HL-60/S4 treated with retinoic acid at 250 ng/mL for 4 days and 3 days (cell line): Measurements from ENCODE around the gene TOM1L2.

Experiments used
- in situ Hi-C: fragments of 300-500 bp; cut with MboI; formaldehyde crosslinking; loops from 2 replicates; pipeline ENCODE4 v1.7.0; 2022; ENCODE audit warnings: low sequenced_read_pairs

Gene TOM1L2

DNA sequence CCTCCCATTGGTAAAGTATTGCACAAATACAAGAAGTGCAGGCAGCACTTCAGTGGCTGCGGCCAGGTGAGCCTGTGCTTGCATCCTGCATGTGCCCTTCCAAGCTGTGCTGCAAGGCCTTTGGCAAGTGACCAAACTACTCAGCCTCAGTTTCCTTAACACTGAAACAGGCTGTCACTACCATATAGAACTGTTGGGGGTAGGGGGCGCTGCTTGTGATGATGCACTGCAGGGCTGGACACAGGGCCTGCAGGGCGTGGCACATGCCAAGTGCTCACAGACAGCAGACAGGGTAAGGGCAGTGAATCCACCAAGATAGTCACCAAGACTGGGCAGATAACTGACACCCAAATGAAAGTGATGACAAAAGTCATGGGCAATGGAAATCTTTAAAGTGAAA is 69.8 kb downstream of the TOM1L2 start:
- in situ Hi-C loops: no loop called here

DNA sequence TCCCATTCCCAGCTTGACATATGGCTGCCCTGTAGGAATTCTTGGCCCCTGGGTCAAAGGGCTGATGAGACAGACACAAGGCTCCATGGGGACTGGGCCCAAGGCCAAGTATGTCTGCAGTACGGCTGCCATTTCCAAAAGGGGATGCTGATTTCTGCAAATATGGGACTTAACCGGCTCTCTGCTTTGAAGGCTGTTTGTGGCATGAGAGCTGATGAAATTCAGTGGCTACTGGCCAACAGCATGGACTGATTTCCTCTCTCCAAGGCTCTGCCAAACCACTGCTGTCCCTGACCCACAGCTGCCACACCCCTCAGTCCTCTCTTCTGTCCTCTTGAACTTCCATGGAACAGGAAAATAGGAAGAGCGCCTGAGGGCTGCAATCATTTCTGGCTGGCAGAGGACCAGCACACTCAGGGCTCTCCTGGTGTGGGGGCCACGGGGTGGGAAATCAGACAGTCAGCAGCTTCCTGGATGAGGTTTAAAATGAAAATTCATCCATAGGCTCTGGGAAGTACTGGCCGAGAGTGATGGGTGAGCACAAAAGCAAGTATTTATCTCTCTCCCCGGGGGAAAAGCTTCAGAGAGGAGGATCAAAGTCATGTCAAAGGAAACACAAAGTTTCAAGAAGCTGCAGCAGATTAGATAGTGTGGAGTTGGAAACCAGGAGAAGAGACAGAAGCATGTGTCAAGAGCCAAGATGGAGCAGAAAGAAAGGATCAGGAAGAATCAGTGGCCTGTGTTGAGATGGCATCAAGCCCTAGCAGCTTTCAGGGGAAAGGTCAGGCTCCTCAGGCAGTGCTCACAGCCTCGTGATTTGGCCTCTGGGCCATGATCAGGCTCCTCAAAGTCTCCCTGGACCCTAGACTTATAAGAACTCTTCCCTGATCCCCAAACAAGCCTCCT is 71.3 kb downstream of the TOM1L2 start:
- in situ Hi-C loops: no loop called here

DNA sequence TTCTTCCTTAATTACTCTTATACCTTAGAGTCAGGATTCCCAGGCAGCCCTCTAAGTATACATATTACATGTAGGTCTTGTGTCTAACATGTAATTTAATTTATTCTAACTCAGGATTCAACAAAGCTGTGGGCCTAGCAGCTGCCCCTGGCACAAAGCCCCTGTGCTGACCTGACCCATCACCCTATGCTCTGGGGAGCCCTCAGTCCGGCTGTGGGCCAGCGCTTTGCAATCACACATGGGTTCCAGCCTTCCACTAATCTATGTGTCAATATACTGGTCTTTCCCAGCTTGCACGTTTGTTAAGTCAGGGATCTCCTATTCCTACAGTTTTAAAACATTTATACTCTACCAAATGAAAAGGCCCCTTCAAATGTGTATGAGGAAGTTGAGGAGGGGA is 72.7 kb downstream of the TOM1L2 start:
- in situ Hi-C loops: no loop called here

DNA sequence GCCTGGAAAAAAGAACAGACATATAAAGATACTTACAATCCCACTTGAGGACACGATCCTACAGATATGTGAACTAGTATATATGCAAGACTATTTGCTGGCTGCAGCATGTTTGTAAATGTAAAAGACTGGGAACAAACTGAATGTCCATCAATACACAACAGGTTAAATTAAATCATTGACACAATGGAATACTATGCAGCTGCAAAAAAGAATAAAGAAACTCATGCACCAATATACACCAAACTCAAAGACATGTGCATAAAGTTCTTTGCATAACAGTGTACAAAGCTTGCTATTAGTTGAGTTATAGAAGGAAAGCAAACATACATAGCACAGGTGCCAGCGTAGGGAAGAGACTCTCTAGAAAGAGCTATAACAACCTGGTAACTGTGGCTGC is 73.5 kb downstream of the TOM1L2 start:
- in situ Hi-C loops: no loop called here

DNA sequence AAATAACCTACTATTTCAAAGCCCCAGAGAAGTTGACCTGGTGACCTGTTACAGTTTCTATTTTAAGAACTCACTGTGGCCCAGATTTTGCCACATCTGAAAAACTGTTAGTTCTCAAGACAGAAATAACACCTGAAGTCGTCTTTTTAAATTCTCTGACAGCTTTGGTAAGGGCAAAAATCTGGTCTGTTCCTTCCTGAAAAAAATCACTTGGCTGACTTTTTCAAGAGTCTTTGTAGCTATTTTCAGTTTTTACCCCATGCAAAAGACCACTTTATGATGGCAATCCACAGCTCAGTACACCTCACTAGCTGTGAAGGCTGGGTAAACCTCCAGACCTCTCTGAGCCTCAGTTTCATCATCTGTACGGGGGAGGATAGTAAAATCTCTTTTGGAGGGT is 74.8 kb downstream of the TOM1L2 start:
- in situ Hi-C loops: no loop called here

DNA sequence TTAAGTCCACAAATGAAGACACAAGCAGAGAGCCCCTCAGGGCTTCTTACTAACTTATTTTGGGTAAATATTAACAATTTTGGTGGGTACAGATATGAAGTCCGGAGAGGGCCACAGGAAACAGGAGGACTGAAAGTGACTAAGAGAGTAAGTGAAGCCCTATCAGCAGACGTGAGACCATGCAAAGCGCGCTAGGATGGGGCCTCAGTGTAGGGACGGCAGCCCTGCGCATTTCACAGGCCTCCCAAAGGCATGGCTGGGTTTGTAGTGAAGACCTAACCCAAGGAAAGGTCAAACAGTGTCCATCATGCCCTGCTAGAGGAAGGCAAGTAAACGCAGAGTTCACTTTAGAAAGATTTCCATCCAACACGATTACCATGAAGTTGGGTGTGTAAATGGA is 75.5 kb downstream of the TOM1L2 start:
- in situ Hi-C loops: no loop called here

DNA sequence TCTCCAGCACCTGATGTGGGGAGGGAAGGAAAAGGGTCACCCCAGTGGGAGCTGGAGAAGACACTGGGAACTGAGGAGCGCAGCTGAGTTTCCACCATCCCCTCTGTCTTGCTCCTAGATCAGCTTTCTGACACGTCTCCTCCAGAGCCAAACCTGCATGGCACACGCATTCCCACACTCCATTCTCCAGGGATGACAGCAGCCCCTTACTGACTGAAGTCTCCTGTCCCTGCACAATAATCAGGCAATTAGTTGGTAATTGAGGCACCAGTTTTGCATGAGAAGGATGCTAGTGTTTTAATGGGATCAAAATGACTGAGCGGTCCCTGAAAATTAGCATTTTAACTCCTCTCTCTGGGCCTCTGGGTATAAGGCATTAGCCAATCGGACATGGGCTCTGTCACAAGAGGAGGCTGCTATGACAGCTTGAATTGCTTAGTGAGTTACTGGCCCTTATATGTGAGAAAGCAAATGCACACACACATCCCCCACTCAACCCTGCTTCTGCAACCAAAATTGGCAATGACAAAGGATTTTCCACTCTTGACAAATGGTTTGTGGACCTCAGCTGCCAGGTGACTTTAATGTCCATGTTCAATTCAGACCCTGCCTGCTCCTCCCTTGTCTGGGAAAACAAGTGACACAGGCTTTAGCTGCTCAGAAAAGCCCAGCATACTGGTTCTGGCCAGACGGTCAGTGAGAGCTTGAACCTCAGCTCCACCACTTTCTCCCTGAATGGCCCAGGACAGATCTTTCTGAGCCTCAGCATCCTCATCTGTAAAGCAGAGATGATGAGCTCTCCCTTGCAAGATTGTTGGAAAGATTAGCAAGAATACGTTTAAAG is 78.2 kb downstream of the TOM1L2 start:
- in situ Hi-C loops: no loop called here

DNA sequence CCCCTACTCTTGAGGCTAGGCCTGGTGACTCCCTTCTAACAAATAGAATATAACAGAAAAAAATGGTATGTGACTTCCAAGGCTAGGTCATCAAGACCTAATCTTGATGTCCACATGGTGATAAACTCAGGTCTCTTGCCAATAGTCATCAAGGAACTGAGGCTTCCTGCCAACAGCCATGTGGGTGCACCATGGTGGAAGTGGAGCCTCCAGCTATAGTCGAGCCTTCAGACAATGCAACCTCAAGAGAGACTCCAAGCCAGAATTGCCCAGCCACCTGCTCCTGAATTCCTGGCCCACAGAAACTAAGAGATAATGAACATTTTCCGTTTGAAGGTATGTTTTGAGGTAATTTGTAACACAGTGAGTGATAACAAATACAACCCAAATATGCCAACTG is 79.5 kb downstream of the TOM1L2 start:
- in situ Hi-C loops: no loop called here

DNA sequence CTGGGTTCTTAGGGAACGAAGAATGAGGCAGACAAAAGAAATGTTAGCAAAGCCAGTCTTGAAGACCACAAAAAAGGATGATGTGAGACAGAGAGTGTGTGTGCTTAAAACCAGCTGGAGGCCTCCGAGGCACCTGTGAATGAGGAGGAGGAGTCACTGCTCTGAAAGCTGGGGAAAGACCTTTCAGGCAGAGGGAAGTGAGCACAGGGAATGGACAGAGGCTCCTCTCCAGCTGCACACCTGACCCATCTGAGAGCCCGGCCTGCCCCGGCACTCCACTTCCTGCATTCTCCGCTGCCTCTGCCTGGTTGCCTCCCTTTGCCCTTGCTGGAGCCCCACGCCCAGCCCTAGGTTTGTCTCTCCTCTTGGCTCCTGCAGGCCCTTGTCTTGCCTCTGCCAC is 80.2 kb downstream of the TOM1L2 start:
- in situ Hi-C loops: no loop called here

DNA sequence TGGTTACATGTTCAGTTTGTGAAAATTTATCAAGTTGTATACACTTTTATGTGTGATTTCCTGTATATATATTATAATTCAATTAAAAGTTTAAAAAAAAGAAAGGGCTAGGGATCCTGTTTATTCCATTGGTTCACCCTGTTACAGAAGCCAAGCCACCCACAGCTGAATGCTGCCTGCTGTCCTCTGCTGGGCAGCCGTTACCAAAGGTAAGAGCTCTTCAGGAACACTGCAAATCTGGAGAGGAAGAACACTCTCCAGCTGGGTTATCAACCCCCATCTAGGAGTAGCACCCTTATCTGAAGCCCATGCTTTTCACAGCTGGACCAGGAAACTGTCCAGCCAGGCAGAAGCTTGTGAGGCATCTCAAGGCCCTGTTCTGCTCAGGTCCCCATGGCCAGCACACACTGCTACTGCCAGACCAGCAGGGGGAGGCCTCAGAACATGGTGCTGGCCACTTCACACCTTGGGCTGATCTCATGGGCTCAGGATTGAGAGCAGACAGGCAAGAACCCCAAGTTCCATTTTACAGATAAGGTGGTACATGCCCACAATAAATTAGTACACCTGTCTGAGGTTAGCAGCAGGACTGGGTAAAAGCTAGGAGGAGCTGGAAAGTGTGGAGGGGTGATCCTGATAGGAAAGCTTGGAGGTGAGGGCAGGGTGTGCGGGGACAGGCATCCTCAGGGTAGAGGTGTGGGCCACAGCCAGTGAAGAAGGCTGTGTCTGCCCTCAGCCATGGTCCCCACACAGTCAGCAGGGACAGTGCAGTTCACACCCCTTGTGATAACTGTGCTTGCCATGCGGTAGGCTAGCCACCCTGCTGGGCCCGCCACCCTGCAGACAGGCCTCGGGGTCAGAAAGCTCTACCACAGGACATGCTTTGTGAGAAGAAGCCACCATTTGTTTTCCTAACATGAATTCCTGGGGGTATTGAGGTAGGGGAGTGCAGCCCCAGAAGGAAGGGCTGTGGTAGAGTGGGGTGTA is 81.1 kb downstream of the TOM1L2 start:
- in situ Hi-C loops: no loop called here

DNA sequence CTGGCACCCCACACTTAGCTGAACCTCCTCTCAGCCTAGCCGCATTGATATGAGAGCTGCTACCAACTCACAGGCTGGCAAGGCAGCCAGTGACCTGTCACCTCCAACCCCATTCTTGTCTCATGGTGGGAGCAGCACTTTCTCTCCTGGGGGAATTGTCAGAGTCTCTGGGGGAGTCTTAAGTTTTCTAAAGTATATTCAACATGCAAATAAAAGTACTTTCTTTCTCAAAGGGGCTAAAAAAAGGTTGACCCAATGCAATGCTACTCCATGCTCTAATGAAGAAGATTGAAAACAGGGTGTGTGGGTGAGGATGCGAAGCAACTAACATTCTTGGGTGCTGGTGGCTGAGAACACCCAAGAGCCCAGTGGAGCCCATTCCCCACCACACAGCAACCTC is 82.3 kb downstream of the TOM1L2 start:
- in situ Hi-C loops: no loop called here

DNA sequence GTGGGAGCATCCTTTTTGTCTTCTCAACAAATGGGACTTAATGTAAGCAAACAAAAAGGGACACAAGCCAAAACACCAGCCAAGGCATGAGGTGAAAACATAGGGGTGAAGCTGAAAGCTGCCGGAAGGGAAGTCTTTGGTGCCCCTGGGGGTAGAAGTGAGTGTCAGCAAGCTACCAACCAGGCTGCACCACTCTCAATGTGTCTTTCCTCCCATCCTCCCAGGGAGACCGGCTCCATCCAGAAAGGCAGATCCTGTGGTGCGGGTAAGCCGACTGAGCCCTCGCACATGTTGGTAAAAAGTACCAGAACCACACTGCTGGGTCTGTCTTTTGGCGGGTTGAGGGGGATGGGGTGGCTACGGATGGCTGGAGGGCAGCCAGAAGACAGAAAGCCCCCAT is 83.4 kb downstream of the TOM1L2 start:
- in situ Hi-C loops: no loop called here

DNA sequence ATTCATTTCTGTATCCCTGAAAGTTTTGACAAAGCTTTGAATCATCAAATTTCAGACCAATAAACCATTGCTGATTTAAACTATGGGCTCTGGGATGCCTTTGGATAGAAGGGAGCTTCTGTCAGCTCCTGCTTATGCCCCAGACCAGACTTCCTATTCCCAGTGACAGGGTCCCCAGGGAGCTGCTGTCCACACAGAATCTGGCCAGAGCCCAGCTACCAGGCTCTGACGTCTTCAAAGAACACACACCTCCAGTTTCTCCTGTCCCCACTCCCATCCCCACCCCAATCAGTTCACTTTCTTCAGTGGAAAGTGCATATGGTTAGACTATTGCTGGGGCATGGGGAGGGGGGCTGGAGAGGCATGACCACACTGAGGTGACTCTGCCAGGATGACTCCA is 83.8 kb downstream of the TOM1L2 start:
- in situ Hi-C loops: no loop called here

DNA sequence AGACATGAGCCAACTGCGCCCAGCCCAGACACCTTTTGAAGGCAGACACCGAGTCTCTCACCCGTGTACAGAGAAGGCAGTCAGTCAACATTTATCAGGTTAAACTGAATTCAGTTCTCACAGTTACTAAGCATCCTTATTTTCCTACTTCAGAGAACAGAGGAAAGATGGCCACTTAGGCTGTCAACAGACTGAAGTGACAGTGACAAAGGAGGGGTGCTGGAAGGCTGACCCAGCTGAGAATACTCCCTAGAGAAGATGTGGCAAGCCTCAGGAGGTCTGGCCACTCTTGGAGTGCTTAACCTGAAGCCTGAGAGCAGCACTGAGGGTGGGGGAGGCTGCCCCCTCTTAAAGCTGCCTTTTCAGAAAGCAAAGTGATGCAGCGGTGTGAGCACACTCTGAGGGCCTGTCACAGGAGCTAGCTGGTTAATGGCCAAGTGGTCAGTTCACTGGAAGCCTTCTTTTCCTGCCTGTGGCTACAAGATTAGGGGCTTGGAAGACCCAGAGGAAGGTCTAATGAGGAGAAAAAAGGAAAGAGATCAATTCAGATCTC is 84.4 kb downstream of the TOM1L2 start:
- in situ Hi-C loops: no loop called here

DNA sequence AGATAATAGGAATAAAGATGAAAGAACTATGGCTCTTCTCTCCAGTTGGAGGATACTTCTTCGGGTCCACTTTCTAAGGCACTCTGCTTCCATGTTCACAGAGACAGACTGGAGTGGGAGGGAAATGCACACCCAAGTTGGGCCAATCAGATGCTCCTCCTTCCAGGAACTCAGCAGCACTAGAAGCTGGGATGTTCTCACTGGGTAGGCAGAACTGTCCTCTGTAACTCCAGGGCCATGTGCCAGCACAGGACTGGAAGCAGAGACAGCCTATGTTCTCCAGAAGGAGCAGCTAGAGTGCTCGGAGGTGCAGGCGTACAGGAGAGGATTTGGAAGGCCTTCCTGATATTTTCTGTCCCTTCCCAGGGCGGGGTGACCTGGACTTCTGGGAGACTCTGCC is 85.5 kb downstream of the TOM1L2 start:
- in situ Hi-C loops: no loop called here

DNA sequence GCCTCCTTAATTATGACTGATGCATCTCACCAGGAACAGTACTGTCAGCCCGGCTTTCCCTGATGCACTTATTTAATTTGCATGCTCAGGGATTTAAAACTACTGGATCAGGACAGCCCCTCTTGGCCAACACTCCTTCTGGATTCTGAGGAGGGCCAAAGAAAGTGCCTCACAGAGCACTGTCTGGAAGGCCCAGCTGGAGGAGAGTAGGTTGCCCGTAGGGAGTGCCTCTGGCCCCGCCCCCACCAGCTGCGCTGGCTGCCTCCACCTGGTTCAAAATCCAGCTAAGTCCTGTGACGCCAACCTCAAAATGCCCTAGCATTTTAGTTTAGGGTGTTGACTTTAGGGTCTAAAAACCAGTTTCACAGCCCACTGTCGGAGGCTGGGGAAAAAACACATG is 86.0 kb downstream of the TOM1L2 start:
- in situ Hi-C loops: no loop called here

DNA sequence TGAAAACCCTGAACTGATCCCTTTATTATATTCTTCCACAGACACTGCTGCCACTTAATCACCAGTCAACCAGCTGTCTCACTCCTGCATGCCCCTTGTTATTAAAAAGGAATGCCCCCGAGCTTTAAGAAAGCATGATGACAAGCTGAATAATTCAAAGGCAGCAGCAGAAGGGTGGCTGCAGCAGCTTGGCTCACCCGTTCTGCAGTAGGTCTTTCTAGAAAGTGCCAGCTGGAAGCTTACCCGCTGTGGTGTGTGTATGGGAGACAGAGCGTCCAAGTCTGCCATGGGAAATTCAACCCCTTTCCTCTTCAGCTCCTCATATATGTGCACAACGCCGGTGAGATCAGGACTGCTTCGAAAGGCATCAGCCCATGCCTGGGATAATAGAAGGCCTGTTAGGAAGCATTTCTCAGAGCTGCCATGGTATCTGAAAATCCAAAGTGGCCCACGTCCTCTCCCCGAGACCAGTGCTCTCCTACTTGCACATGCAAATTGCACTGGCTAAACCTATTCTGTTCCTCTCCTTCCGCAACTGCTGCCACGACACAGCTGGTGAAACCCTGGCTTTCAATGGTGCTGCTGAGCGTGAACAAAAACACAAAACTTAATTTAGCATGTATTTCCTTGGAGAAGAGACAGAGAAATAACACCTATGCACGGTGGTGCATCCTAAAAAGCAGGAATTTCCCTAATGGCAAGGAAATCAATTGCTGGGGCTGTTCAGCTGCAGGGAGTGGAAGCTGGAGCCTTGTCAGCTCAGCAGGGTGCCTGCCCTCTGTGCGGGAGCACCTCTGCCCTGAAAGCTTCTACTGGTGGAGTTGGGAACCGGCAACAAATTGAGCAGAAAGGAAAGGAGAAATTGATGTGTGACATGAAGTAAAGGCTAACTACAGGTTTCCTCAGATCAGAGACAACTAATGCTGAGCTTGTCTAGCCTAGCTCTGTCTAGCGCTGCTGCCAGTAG is 87.5 kb downstream of the TOM1L2 start:
- in situ Hi-C loops: no loop called here

DNA sequence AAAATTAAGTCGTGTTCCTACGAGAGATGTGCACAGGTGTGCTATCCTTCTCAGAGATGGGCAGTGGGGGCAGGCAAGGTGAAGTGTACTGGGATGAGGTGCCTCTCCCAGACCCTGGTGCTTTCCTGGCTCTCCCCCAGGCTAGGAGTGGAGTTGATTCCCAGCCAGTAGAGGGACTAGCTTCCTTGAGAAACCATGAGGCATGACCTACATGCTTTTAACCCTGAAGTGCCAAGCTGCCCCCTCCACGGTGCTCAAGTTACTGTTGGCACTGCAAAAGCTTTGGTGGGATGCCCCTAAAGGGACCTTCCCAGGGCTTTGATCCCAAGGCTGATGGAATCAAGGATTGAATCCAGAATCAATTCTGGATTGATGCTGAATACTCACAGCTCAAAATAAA is 88.4 kb downstream of the TOM1L2 start:
- in situ Hi-C loops: no loop called here

DNA sequence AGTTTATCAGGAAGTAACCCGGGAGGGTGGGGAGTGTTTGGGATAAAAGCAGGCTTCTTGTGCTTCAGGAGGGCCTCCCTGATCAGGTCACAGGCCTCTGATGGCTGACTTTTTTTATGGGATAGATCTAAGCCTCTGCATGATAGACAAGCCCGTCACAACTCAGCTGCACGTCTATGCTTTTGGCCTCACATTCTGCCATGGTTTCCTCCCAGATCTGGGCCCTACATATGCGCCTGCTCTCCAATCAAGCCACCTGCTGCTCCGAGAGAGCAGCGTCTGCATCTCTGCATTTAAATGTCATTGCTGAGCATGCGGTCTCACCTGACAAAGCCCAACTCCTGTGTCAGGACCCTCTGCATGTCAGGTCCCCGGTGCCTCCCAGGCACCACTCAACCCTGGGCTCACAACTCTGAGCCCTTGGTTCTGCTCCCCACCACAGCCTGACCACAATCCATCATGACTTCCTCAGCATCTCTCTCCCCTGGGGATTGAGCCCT is 90.1 kb downstream of the TOM1L2 start:
- in situ Hi-C loops: no loop called here
